HEK293 (cell line): ENCODE results near the gene TLE3.

Experiments
- FEZF1 ChIP-seq: fragments of 450-650 bp; formaldehyde crosslinking; IDR thresholded peaks from 2 replicates; pipeline ENCODE4 v1.5.1; 2016; ENCODE audit warnings: missing biosample characterization, missing genetic modification characterization
- GLI4 ChIP-seq: fragments of 450-650 bp; formaldehyde crosslinking; IDR thresholded peaks from 2 replicates; pipeline ENCODE4 v1.5.1; 2016; ENCODE audit warnings: missing biosample characterization, missing genetic modification characterization
- HOXA7 ChIP-seq: sonication (generic); formaldehyde crosslinking; IDR thresholded peaks from 2 replicates; pipeline ENCODE4 v1.8.1; 2022; ENCODE audit warnings: missing genetic modification reagents, borderline replicate concordance
- KLF8 ChIP-seq: fragments of 450-650 bp; formaldehyde crosslinking; IDR thresholded peaks from 2 replicates; pipeline ENCODE4 v1.5.1; 2016; ENCODE audit warnings: missing biosample characterization, missing genetic modification characterization
- SALL2 ChIP-seq: fragments of 450-650 bp; formaldehyde crosslinking; IDR thresholded peaks from 2 replicates; pipeline ENCODE4 v1.5.0; 2017; ENCODE audit warnings: missing biosample characterization, mild to moderate bottlenecking, missing genetic modification characterization, borderline replicate concordance
- SP7 ChIP-seq: fragments of 450-650 bp; formaldehyde crosslinking; IDR thresholded peaks from 2 replicates; pipeline ENCODE4 v1.5.1; 2016; ENCODE audit warnings: missing biosample characterization, missing genetic modification characterization
- ZBTB49 ChIP-seq: fragments of 450-650 bp; formaldehyde crosslinking; IDR thresholded peaks from 2 replicates; pipeline ENCODE4 v1.5.1; 2016; ENCODE audit warnings: missing biosample characterization, missing genetic modification characterization, low read depth
- ZEB2 ChIP-seq: fragments of 450-650 bp; formaldehyde crosslinking; IDR thresholded peaks from 2 replicates; pipeline ENCODE4 v1.5.1; 2016; ENCODE audit warnings: missing biosample characterization, missing genetic modification characterization
- ZFP41 ChIP-seq: fragments of 450-650 bp; formaldehyde crosslinking; IDR thresholded peaks from 2 replicates; pipeline ENCODE4 v1.5.1; 2016; ENCODE audit warnings: missing biosample characterization, missing genetic modification characterization, borderline replicate concordance
- ZIC2 ChIP-seq: fragments of 450-650 bp; formaldehyde crosslinking; IDR thresholded peaks from 2 replicates; pipeline ENCODE4 v1.5.1; 2016; ENCODE audit warnings: missing biosample characterization, missing genetic modification characterization
- ZNF157 ChIP-seq: fragments of 450-650 bp; formaldehyde crosslinking; IDR thresholded peaks from 2 replicates; pipeline ENCODE4 v1.5.1; 2016; ENCODE audit warnings: missing biosample characterization, missing genetic modification characterization
- ZNF280C ChIP-seq: fragments of 450-650 bp; formaldehyde crosslinking; IDR thresholded peaks from 2 replicates; pipeline ENCODE4 v1.5.1; 2016; ENCODE audit warnings: missing biosample characterization, missing genetic modification characterization
- ZNF280D ChIP-seq: fragments of 450-650 bp; formaldehyde crosslinking; IDR thresholded peaks from 2 replicates; pipeline ENCODE4 v1.5.1; 2016; ENCODE audit warnings: missing biosample characterization, missing genetic modification characterization
- ZNF311 ChIP-seq: fragments of 450-650 bp; formaldehyde crosslinking; IDR thresholded peaks from 2 replicates; pipeline ENCODE4 v1.5.1; 2017; ENCODE audit warnings: missing biosample characterization, missing genetic modification characterization, borderline replicate concordance
- ZNF335 ChIP-seq: fragments of 450-650 bp; formaldehyde crosslinking; conservative IDR thresholded peaks from 2 replicates; pipeline ENCODE4 v1.5.1; 2016; ENCODE audit warnings: missing biosample characterization, missing genetic modification characterization
- ZNF341 ChIP-seq: fragments of 450-650 bp; formaldehyde crosslinking; IDR thresholded peaks from 2 replicates; pipeline ENCODE4; 2016; ENCODE audit warnings: low read depth, missing biosample characterization, missing genetic modification characterization
- ZNF354C ChIP-seq: fragments of 450-650 bp; formaldehyde crosslinking; IDR thresholded peaks from 2 replicates; pipeline ENCODE4 v1.5.1; 2016; ENCODE audit warnings: missing biosample characterization, missing genetic modification characterization, low read depth, borderline replicate concordance
- ZNF366 ChIP-seq: fragments of 450-650 bp; formaldehyde crosslinking; conservative IDR thresholded peaks from 2 replicates; pipeline ENCODE4 v1.5.1; 2016; ENCODE audit warnings: missing biosample characterization, missing genetic modification characterization
- ZNF514 ChIP-seq: fragments of 450-650 bp; formaldehyde crosslinking; IDR thresholded peaks from 2 replicates; pipeline ENCODE4 v1.5.1; 2016; ENCODE audit warnings: missing biosample characterization, missing genetic modification characterization
- ZNF555 ChIP-seq: fragments of 450-650 bp; formaldehyde crosslinking; conservative IDR thresholded peaks from 2 replicates; pipeline ENCODE4 v1.5.1; 2017; ENCODE audit warnings: missing biosample characterization, mild to moderate bottlenecking, missing genetic modification characterization, inconsistent platforms
- ZNF585B ChIP-seq: fragments of 450-650 bp; formaldehyde crosslinking; IDR thresholded peaks from 2 replicates; pipeline ENCODE4 v1.5.1; 2016; ENCODE audit warnings: missing biosample characterization, missing genetic modification characterization
- ZNF629 ChIP-seq: fragments of 450-650 bp; formaldehyde crosslinking; IDR thresholded peaks from 2 replicates; pipeline ENCODE4 v1.5.1; 2017; ENCODE audit warnings: missing biosample characterization, missing genetic modification characterization
- ZNF639 ChIP-seq: fragments of 450-650 bp; formaldehyde crosslinking; IDR thresholded peaks from 2 replicates; pipeline ENCODE4 v1.5.1; 2016; ENCODE audit warnings: missing biosample characterization, missing genetic modification characterization
- ZNF704 ChIP-seq: fragments of 450-650 bp; formaldehyde crosslinking; IDR thresholded peaks from 2 replicates; pipeline ENCODE4 v1.5.1; 2016; ENCODE audit warnings: missing biosample characterization, missing genetic modification characterization
- ZSCAN18 ChIP-seq: fragments of 450-650 bp; formaldehyde crosslinking; IDR thresholded peaks from 2 replicates; pipeline ENCODE4 v1.5.1; 2016; ENCODE audit warnings: missing biosample characterization, missing genetic modification characterization
- ZSCAN30 ChIP-seq: fragments of 450-650 bp; IDR thresholded peaks from 2 replicates; pipeline ENCODE4 v1.5.1; 2018; ENCODE audit warnings: missing biosample characterization, mild to moderate bottlenecking, missing genetic modification characterization, moderate library complexity

The TLE3 gene

GRCh38 chr15:70100474-70101341 lies 3.0 kb upstream of the TLE3 start (continued):
- 0 out of 2 replicates have a peak, but pooled peaks have one; percentile 36 for TF ChIP-seq SP7 (tag by site-specific recombination)
- TF ChIP-seq FEZF1 (tag by site-specific recombination), result no peak; the same call in 1 of the 2 replicates
- no peak; the same call in 1 of the 2 replicates for TF ChIP-seq GLI4 (tag by site-specific recombination)
- TF ChIP-seq HOXA7, result no peak
- no peak for TF ChIP-seq ZNF585B (tag by site-specific recombination)
- TF ChIP-seq ZNF157 (tag by site-specific recombination), result no peak
- TF ChIP-seq ZNF335 (tag by site-specific recombination), result peak; percentile 79
- no peak for TF ChIP-seq ZFP41 (tag by site-specific recombination)
- TF ChIP-seq ZNF341 (tag by site-specific recombination), result peak; percentile 74
- TF ChIP-seq ZEB2 (tag by site-specific recombination), result peak; percentile 43; the same call in 1 of the 2 replicates
- no peak for TF ChIP-seq ZNF311 (tag by site-specific recombination)
- TF ChIP-seq ZSCAN18 (tag by site-specific recombination), result no peak
- no peak for TF ChIP-seq SALL2
- no peak for TF ChIP-seq ZNF555
- TF ChIP-seq ZNF514, result no peak
- no peak for TF ChIP-seq ZNF280D (tag by site-specific recombination)
- peak; percentile 61; the same call in 1 of the 2 replicates for TF ChIP-seq ZNF629
- peak; percentile 97 for TF ChIP-seq ZIC2 (tag by site-specific recombination)
- no peak for TF ChIP-seq ZNF366 (tag by site-specific recombination)
- no peak for TF ChIP-seq KLF8 (tag by site-specific recombination)
- no peak for TF ChIP-seq ZNF280C (tag by site-specific recombination)
- no peak for TF ChIP-seq ZBTB49 (tag by site-specific recombination)
- TF ChIP-seq ZNF354C (tag by site-specific recombination), result no peak
- no peak for TF ChIP-seq ZNF704 (tag by site-specific recombination)
- TF ChIP-seq ZNF639 (tag by site-specific recombination), result no peak
- peak; percentile 28; the same call in 1 of the 2 replicates for TF ChIP-seq ZSCAN30 (tag by site-specific recombination)
